AG10803 (cell line): ENCODE measurements around the gene GATD1.

Experiments used
- DNase-seq: peaks from one replicate; pipeline ENCODE4 v3.0.0; 2010; ENCODE audit warnings: low read depth
- H3K4me3 ChIP-seq: 2 replicates; pipeline ENCODE4 v1.5.1; 2011; ENCODE audit warnings: mild to moderate bottlenecking, low read length, control low read depth
- TF ChIP-seq, protein P1 (sequence below): conservative IDR thresholded peaks from 2 replicates; pipeline ENCODE4 v1.5.1; 2011; ENCODE audit warnings: mild to moderate bottlenecking, low read length, control low read depth, inconsistent platforms

Gene GATD1

DNA sequence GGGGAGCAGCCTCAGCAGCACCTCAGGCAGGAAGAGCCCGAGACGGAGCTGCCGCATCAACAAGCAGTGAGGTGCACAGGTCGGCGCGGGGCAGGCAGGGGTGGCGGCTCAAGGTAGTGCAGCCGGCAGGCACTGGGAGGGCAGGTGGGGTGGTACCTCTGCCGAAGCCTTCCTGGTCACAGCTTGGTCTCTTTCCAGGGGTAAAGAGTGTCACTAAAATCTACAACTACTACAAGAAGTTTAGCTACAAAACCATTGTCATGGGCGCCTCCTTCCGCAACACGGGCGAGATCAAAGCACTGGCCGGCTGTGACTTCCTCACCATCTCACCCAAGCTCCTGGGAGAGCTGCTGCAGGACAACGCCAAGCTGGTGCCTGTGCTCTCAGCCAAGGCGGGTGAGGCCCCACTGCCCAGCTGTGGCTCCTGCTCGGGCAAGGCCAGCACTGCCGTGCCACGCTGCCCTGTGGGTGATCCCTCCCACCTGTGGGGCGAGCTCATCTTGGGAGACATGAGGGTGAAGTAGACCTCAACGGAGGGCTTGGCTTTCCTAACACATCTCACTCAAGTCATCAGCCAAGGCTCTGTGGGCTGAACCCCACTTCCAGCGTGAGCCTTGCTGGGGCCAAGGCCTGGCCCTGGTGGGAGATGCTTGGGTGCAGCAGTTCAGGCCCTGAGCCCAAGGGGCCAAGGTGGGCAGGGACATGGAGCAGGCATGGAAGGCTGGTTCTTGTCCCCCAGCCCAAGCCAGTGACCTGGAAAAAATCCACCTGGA lies 13.6 kb downstream of the GATD1 start:
- no peak for DNase-seq
- TF ChIP-seq, protein P1, sequence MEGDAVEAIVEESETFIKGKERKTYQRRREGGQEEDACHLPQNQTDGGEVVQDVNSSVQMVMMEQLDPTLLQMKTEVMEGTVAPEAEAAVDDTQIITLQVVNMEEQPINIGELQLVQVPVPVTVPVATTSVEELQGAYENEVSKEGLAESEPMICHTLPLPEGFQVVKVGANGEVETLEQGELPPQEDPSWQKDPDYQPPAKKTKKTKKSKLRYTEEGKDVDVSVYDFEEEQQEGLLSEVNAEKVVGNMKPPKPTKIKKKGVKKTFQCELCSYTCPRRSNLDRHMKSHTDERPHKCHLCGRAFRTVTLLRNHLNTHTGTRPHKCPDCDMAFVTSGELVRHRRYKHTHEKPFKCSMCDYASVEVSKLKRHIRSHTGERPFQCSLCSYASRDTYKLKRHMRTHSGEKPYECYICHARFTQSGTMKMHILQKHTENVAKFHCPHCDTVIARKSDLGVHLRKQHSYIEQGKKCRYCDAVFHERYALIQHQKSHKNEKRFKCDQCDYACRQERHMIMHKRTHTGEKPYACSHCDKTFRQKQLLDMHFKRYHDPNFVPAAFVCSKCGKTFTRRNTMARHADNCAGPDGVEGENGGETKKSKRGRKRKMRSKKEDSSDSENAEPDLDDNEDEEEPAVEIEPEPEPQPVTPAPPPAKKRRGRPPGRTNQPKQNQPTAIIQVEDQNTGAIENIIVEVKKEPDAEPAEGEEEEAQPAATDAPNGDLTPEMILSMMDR = no peak
- no peak overlapping the region for H3K4me3 ChIP-seq

DNA sequence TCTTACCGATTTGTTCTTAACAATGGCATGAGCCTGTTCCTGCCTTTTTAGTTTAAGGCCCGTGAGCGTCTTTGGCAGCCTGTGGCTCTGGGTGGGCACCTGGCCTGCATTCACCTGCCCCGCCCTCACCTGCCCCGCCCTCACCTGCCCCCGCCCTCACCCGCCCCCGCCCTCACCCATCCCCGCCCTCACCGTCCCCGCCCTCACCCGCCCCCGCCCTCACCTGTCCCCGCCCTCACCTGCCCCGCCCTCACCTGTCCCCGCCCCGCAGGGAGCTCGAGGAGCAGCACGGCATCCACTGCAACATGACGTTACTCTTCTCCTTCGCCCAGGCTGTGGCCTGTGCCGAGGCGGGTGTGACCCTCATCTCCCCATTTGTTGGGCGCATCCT lies 14.2 kb downstream of the GATD1 start:
- TF ChIP-seq, protein P1 = no peak
- no peak for DNase-seq
- H3K4me3 ChIP-seq = no peak overlapping the region

DNA sequence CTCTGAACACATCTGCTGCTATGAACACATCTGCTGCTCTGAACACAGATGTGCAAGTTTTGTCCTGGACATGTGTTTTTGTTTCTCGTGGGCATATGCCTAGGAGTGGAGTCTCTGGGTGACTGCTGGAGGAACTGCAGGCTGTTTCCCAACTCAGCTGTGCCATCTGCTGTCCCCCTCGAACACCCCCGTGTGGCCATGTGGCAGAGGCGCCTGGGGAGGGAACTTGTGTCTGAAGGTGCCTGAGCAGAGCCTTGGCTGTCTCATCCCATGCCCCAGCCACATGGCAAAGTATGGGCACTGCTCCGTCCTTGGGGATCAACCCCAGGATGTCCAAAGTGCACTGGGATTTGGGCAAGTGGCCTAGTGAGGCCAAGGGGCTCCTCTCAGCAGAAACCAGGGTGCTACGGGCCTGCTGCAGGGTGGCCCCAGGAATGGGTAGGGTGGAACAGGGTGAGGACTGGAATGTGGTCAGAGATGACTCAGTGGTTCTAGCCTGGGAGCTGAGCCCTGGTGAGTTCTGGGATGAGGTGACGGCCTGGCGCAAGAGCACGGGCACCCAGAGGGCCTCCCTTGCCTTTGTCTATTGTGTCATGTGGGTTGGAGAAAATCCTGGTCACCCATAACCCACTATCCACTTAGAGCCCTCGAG lies 14.7 kb downstream of the GATD1 start:
- no peak overlapping the region for H3K4me3 ChIP-seq
- TF ChIP-seq, protein P1 = peak; percentile 50
- DNase-seq = peak; percentile 89

DNA sequence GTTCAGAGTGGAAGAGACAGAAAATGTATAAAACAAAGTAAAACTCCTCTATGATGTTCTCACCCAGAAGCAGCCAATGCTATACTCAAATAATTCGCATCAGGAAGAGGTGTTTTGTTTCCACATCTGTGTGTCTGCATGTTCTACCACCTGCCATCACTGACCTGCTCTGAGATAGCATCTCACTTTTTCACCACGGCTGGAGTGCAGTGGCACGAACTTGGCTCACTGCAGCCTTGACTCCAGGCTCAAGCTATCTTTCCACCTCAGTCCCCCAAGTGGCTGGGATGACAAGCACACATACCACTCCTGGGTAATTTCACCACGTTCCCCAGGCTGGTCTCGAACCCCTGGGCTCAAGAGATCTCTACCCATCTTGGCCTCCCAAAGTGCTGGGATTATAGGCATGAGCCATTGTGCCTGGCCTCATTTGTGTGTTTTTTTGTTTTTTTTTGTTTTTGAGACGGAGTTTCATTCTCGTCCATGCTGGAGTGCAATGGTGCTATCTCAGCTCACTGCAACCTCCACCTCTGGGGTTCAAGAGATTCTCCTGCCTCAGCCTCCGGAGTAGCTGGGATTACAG lies 15.7 kb downstream of the GATD1 start:
- TF ChIP-seq, protein P1 = no peak
- no peak overlapping the region for H3K4me3 ChIP-seq
- no peak for DNase-seq

DNA sequence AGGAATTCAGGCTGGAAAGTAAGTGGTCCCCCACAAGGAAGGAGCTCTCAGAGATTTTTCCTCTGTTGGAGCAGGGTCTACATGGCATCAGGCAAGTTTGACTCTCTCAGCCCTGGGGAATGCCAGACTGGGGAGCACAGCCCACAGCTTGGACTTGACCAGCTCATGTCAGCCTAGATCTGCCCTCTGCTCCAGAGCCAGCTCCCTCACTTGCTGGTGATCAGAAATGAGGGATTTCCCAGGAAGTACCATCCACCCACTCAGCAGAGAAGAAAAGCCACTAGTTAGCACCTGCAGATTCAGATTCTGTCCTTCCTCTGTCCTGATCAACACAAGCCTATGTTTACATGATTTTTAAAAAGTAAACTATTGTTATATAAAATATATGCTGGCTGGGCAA lies 17.1 kb downstream of the GATD1 start:
- no peak overlapping the region for H3K4me3 ChIP-seq
- TF ChIP-seq, protein P1 = no peak
- DNase-seq = no peak

DNA sequence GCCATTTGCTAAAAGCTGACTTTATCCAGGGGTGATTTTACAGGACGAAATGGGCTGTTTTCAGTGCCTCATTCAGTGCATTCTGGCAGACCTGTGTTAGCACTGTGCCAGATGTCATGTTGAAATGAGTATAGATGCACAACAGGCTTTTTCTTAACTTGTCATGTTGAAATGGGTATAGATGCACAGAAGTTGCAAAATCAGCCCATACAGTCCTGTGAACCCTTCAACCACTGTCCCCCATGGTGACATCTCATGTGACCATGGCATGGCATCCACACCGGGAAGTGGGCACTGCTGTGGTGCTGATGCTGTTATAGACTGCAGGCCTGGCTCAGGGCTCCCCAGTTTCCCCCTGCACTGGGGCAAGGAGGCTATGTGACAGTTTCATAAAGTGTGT lies 27.6 kb downstream of the GATD1 start:
- no peak for DNase-seq
- no peak overlapping the region; the same call in 1 of the 2 replicates for H3K4me3 ChIP-seq
- TF ChIP-seq, protein P1 = no peak

DNA sequence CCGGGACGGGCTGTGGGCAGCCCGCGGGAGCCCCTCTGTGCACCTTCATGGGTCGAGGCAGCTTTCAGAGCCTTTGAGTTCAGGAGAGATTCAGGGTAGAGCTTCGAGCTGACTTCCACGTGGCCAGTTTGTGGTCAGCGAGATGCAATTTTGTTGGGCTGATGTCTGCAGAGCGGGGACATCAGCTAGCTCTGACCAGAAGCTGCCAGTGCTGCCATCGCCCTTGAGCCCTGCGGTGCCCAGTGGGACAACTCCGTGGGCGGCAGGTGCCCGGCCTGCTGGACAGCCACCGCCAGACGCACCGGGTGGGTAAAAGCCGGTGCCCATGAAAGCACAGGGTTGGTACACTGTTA lies 29.3 kb downstream of the GATD1 start:
- TF ChIP-seq, protein P1 = no peak

More for the DNA sequence above, 29.3 kb downstream of the GATD1 start:
- peak overlapping the region; percentile 73 for H3K4me3 ChIP-seq
- DNase-seq = peak; percentile 40
